Inflammatory macrophage (primary cell): ENCODE results near the gene HSPG2.

Experiments used
- DNase-seq, 2 donors: peaks; one replicate each; pipeline ENCODE4 v3.0.0-alpha.2; 2020 to 2022

The HSPG2 gene

DNA sequence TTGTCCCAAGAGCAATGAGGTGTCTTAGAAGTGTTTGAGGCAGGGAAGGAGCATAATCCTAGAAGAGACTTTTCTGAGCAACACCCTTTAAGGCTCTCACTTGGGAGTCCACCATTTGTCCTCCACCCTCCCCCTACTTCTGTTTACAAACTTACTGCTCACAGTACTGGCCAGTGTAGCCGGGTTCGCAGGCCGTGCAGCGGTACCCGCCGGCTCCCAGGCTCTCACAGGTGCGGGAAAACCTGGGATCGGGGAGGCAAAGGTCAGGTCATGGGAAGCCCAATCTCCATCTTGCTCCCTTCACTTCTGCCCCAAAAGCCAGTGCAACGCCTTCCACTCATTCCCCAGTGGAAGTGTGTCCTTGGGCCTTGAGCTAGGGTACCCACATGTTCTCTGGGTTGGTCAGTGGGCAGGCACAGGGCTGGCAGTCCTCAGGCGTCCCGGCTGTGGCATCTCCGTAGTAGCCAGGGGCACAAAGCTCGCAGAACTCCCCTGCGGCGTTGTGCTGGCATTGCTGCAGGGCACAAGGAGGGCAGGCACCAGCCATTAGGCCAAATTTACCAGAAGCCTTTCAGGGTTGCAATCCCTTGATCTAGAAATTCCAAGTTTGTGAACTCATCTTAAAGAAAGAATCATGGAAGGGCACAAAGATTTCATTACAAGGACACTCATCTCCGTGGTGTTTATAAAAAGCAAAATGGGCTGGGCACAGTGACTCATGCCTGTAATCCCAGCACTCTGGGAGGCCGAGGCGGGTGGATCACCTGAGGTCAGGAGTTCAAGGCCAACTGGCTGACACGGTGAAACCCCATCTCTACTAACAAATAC is 75.3 kb downstream of the HSPG2 start:
- DNase-seq: no peak

DNA sequence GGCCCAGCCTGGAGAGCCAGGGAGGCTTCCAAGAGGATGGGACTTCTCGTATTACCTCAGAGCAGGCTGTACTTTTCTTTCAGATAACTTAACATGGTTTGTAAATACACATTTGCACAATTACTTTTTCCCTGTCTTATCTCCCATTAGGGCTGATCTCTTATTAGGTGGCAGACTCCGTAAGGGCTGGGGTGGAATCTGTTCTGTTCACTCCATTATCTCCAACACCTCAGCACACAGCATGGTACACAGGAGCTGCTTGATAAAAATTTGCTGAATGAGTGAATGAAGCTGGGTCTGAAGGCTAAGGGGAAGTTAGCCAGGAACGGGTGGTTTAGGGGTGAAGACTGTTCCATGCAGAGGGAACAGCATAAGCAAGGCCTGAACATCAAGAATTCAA is 76.1 kb downstream of the HSPG2 start:
- no peak for DNase-seq

DNA sequence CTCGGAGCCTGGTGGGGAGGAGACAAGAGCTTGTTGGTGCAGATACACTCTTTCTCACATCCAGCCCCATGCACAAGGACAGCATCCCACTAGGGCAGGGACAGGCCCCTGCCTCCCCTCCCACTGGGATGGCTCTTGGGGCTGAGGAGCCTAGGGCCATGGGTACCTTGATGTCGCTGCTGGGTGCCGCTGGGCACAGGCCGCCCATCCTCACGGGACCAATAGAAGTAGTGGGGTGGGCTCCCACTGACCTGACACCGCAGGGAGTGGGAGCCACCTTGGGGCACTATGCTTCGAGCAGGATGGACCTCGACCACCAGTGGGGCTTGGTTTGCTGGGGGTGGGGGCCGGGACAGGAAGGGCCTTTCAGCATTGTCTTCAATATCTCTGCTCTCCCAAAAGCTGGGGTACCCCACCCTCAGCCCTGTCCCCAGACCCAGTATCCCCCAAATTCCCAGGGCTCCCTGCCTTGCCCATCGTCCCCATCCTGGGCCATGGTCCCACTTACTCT is 77.4 kb downstream of the HSPG2 start:
- DNase-seq: no peak

DNA sequence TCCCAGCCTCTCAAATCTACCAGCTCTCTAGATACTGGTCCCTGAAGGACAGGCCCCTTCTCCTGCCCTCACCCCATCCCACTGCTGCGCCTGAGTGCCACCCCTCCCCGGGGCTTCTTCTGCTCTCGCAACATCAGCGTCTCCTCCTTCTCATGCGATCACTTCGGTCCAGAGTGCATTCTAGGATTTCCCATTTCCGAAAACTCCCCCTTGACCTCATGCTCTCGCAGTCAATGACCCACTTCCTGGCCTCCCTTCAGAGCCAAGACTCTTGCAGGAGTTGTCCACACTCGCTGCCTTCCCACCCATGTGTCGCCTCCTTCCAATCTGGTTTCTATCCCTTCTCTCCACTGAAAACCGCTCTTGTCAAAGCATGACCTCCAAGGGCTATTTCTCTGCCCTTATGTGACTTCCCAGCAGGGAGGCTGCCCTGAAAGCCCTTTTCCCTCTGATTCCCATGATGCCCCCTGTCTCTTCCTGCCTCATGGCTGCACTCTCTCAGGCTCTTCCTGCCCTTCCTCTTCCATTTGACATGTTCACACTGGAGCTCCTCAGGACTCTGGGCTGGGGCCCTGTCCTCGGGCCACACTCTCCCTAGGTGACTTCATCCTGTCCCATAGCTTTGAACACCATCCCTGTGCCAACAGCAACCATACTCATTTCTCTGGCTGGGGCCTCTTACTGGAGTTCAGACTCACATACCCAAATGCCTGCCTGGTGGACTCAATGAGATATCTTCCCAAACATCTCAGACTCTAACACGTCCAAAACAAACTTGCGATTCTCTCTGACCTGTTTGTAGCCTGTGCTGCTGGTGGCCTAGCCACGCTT is 79.1 kb downstream of the HSPG2 start:
- DNase-seq: no peak

DNA sequence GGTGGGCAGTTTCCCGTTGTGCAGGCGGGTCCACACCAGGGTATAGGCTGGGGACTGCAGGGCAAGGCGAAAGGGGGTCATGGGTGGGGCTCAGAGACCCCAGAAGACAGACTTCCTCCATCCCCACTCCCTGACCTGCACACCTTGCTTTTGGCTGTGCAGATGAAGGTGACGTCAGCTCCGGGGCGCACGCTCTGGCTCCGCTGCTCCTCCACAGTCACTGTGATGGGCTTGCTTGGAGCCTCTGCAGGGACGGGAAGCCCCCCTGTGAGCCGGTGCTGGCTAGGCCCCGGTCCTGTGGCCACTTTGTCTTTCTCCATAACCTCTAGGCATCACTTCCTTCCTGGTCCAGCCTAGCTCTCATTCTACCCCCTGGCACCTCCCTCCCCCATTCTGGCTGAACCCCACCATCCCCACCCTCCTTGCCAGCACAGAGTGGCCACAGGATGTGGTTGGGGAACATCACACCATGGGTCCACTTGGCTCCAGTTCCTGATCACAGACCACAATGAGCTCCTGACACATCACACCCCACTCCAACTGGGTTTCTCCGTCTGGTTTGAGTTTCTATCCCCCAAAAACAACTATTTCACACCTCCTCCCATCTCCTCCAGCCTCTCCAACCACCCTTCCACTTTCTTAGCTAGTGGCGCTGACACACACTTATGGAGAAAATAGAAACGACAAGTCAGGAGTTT is 79.8 kb downstream of the HSPG2 start:
- peak; percentile 14 to 16 for DNase-seq

DNA sequence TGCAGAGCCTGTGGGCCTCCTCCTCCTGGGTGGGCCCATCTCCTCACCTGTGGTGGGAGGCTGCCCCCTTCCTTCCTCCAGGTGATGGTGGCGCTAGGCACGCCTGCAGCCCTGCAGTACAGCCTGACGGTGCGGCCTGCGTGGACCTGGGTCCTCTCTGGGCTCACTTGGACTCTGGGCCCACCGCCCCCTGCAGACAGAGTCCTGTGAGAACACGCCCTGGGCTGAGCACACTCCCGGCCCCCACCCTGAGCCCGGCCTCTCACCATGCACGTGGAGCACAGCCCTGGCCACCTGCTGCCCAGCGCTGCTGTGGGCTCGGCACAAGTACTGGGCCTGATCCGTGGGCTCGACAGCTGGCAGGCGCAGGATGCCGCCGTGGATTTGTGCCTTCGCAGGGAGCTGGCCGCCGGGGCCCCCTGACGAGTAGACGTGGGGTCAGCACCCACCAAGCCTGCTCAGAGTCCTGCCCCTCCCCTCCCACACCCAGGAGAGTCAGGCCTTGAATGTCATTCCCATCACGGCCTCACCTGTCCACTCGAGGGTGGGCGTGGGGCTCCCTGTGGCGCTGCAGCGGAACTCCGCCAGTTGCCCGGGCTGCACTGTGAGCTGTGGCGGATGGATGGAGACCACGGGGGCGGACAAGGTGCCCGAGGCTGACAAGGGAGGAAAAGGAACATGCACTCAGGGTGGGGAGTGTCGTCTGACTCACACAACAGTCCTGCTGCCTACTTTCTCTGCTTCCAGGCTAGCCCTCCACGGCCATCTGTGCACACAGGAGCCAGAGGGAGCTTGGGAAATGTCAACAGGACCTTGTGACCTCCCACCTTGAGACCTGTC is 81.6 kb downstream of the HSPG2 start:
- DNase-seq: peak in 1 of 2 donors; percentile 23

DNA sequence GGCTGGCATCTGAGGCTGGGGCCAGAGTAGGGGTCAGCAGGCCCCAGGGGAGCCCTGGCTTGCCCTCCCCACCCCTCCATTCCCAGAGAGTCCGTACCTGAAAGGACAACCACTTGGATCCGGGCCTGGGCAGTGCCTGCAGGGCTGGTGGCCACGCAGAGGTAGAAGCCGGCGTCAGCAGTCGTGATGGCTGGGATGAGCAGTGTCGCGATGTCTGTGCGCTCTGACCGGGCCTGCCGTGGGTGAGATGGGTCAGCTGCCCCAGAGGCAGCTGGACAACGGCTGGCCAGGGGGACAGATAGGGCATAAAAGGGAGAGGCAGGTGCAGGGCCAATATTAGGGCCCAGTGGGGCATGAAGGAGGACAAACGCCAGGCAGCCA is 82.4 kb downstream of the HSPG2 start:
- no peak for DNase-seq

DNA sequence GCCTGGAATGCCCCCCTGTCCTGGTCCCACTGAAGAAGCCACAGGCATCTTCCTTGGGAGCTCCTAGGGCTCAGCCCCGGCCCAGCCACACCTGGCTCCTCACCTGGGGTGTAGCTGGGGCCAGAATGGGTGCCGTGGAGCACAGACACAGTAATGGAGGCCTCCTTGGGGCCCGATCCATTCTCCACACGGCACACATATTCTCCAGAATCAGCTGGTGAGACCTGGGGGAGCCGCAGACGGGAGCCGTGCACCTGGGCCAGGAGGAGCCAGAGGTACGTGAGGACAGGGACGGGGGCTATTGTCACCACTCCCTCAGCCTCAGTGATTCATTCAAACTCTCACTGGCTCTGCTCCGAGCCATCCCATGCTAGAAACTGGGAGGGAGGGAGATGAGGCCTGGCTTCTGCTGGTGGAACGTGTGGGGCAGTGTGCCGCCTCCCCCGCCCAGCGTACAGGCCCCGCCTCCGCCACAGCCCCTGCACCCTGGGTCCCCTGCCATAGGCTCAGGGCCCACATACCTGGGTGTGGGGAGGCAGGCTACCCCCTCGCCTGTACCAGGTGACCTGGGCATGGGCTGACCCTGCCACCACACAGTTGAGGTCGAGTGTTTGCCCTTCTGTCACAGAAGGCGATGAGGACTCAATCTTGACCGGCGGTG is 82.9 kb downstream of the HSPG2 start:
- DNase-seq: no peak

DNA sequence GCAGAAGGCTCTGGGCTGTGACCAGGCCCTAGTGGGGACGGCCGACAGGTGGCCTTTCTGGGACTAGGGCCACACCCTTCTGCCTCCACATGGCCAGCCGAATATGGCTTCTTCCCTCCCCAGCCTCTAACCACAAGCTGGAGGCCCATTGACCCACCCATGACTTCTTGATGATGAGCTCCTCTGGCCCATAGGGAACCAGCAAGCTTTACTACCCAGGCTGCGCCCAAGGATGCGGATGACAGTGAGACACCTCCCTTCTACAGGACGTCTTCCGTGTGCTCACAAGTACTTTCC is 84.0 kb downstream of the HSPG2 start:
- peak in 1 of 2 donors; percentile 4 for DNase-seq

DNA sequence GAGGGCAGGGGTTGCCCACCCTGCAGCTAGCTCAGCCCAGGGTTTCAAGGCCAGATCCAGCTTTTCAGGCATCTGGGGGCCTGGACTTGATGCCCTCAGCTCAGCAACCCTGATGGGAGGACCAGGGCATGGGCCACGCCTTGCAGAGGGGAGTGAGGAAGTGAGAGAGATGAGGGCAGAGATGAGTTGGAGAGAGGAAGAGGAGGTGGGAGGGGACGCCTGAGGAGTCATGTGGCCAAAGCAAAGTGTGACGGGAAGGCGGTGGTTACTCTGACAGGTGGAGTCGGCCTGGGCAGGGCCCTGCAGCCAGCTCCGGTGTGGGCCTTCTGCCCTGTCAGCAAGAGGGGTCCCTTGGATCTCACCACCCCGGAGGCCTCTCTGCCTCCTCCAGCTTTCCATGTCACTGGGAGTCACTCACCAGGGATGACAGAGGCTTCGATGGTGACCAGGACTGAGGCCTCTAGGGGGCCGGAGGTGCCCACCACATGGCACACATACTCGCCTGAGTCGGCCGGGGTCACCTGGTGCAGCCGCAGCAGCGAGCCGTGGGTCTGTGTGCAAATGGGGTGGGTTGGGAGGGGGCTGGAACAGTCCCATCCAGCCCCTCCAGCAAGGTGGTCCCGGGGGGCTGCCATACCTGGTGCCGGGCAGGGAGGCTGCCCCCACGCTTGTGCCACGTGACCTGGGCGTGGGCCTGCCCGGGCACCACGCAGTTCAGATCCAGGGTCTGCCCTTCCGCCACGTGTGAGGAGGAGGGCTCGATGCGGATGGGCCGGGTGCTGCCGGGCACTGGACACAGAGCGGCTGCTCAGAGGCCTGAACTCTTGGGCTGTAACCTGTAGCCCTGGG is 84.6 kb downstream of the HSPG2 start:
- peak; percentile 15 to 26 for DNase-seq

DNA sequence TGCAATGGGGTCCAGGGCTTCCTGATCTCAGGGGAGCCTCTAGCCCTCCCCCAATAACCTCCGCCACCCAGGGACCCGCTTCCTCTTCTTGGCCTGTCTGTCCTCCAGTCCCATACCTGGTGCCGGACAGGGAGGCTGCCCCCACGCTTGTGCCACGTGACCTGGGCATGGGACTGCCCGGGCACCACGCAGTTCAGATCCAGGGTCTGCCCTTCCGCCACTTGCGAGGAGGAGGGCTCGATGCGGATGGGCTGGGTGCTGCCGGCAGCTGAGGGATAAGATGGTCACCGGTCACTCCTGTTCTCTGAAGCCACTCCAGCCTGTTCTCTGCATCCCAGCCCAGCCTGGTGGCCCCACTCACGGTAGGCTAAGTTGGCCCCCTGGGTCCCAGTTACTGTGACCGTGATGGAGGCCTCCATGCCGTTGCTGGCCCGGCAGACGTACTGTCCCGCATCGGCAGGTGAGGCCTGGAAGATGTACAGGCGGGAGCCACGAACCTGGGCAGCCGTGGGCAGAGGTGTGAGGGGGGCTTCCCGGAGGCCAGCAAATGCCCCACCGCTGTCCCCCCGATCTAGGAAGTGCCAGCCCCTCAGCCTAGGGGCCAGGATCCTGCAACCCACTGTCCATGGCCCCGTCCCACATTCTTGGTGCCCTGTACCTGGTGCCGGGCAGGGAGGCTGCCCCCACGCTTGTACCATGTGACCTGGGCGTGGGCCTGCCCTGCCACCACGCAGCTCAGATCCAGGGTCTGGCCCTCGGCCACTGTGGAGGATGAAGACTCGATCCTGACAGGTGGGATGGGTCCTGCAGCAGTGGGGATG is 85.5 kb downstream of the HSPG2 start:
- DNase-seq: no peak

DNA sequence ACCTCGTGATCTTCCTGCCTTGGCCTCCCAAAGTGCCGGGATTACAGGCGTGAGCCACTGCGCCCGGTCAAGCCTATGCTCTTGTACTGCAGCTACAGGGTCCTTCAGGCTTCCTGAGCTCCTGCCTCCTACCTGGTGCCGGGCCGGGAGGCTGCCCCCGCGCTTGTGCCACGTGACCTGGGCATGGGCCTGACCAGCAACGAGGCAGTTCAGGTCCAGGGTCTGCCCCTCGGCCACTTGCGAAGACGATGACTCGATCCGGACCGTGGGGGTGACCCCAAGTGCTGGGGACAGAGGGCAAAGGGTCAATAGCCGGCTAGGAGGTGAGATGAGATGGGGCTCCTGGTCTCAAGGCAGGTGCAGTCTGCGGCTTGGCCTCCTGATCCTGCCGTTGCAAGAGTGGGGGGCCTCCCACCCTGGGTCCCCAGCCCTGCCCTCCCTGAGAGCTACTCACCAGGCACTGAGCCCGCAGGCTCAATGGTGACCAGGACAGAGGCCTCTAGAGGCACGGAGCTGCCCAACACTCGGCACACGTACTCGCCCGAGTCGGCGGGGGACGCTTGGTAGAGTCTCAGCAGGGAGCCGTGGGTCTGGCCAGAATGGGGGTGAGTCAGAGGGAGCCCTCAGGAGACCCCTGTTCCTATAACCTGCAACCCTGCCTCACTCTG is 87.1 kb downstream of the HSPG2 start:
- DNase-seq: no peak

DNA sequence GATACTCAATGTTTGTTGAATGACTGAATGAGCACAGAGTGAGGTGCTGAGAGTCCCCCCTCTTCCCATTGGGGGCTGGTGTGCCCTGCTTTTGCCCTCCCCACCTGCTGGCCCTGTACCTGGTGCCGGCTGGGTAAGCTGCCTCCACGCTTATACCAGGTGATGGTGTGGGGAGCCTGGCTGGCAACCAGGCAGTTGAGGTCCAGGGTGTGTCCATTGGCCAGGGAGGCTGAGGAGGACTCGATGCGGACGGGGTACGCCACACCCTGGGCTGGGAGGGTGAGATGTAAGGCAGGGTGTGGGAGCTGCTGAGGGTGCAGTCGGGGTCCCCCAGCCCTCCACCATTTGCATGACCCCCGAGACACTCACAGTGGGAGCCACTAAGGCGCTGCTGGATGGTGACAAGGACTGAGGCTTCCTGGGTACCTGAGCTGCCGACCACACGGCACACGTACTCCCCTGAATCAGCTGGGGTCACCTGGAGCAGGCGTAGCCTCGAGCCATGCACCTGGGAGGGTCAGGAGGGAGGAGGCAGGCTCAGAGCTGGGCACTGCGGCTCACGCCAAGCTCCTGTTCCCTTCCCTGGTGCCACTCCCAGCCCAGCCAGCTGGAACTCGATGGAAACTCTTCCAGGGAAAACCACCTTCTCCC is 88.5 kb downstream of the HSPG2 start:
- DNase-seq: no peak

DNA sequence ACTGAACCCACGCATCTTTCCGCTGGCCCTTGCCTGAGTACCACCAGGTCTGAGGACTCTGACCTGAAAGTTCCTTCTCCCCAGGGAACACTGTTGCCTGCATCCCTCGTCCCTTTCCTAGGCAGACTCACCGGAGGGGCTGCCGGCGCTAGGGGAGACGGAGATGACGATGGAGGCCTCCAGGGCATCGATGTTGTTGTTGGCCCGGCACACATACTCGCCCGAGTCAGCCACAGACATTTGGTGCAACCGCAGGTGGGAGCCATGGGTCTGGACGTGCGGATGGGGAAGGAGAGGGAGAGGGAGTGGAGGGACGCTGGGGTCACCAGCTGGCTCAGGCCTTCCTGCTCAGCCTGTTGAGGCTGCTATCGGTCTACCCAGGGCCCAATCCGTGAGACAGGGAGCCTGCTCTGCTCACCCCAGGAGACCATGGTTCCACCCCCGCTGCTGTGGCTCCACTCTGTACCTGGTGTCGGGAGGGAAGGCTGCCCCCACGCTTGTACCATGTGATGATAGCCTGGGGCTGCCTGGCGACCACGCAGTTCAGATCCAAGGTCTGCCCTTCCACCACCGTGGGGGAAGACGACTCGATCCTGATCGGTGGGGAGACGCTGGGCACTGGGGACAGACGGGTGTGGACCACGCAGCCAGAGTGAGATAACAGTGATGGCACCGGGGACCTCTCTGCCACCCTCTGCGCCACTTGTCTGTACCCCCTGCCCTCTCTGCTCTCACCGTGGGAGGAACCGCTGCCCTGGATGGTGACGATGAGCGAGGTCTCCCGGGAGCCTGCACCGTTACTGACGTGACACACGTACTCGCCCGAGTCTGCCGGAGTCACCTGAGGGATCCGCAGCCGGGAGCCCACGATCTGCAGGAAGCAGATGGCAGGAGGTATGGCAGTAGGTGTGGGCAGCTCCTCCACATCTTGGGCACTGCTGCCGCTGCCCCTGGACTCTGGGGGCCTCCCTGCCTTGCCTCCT is 89.6 kb downstream of the HSPG2 start:
- no peak for DNase-seq

DNA sequence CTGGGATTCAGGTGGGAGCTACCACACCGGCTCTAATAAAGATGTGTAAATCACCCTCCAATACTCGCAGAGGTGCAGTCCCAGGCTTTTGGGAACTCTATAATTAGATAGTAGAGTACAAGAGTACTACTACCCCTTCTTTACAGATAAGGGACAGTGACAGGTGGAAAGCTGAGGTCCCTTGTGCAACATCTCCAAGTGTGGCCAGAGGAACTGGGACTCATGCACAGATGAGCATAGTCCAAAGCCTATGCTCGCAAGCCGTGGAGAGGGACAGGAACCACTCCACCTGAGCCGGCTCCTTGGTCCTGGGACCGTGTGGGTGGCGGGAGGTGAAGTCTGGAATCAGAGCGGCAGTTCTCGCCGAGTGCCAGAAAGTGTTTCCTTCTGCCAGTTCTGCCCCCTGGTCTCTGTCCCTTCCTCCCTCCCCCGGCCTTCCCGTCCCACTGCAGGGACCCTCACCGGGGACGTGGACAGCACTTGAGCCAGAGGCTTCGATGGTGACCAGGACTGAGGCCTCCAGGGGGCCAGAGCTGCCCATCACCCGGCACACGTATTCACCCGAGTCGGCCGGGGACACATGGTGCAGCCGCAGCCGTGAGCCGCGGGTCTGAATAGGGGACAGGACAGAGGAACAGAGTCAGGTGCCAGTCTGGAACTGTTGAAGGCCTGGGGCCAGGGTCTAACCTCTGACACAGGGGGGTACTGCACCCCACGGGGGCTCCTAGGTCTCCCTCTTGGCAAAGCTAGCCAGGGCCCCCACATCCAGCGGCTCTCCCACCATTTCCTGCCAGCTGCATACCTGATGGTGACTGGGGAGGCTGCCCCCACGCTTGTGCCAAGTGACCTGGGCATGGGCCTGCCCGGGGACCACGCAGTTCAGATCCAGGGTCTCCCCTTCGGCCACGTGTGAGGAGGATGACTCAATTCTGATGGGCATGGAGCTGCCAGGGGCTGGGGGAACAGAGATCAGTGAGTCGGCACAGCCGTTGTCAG is 91.2 kb downstream of the HSPG2 start:
- DNase-seq: no peak

DNA sequence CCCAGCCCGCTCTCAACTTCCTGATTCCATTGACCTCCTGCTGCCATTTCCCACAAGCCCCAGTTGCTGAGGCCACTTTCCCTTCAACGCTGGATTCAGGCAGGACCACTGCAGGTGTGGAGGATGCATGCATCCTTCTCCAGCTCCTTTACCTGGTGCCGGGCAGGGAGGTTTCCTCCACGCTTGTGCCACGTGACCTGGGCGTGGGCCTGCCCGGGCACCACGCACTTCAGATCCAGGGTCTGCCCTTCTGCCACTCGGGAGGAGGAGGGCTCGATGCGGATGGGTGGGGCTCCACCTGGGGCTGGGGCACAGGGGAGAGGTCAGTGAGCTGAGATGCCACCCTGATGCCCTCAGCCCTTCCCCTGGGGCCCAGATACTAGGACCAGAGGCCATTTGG is 93.1 kb downstream of the HSPG2 start:
- DNase-seq: no peak
